Kidney tubule cell (primary cell): Measurements from ENCODE around the gene GAS2L1.

Source experiments
- DNase-seq: peaks from one replicate; pipeline ENCODE4 v3.0.0-alpha.2; 2018; ENCODE audit warnings: low spot score

The GAS2L1 gene

DNA sequence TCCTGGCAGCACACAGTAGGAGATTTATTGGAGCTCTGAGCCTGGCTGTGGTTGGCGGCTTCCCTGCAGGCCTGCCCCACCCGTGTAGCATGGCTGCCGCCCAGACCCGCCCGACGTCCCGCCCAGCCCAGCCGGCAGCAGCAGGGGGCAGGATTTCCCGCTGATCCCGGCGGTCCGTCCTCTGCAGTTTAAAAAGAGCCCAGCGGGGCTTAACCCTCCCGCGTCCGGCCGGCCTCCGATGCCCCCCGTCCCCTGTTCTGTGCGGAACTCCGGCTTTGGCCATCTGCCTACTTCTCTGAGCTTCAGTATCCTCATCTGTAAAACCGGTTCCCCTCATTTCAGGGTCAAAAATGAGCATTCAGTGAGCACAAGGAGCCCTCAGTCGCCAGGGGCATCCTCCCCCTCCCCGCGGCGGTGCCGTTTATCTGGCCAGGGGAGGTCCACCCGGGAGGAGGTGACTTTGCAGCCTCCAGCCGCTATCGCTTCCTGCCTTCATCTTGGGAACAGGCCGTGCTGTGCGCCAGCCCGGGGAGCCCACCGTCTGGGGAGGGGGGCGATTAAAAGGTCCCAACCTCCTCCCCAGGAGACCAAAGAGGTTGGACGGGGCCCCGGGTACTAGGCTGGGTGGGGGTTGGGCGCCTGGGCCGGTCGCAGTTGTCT, at the start of gene GAS2L1:
Gene GAS2L1 (plus strand): TSS at position 476 of the 660 bp plus-strand sequence. CDS start 1,456 bp downstream, outside the sequence.
- DNase-seq: peak; percentile 82

DNA sequence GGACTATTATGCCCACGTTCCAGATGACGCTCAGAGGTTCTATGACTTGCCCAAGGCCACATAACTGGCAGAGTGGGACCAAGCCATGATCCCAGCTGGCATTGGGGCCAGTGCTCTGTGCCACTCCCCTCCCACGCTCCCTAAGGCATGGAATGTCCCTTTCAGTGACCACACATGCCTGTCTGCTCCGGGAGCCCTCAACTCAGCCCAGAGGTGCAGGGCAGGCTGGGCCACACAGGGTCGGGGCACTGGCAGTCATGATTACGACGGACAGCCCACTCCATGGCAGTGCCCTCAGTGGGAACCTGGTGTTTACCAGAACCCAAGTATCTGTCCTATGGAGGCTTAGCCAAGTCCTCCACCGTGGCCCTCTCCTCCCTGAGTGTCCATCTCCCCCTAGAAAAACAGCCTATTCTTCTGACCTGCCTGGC, 48.7 kb upstream of the GAS2L1 start:
- DNase-seq: no peak

DNA sequence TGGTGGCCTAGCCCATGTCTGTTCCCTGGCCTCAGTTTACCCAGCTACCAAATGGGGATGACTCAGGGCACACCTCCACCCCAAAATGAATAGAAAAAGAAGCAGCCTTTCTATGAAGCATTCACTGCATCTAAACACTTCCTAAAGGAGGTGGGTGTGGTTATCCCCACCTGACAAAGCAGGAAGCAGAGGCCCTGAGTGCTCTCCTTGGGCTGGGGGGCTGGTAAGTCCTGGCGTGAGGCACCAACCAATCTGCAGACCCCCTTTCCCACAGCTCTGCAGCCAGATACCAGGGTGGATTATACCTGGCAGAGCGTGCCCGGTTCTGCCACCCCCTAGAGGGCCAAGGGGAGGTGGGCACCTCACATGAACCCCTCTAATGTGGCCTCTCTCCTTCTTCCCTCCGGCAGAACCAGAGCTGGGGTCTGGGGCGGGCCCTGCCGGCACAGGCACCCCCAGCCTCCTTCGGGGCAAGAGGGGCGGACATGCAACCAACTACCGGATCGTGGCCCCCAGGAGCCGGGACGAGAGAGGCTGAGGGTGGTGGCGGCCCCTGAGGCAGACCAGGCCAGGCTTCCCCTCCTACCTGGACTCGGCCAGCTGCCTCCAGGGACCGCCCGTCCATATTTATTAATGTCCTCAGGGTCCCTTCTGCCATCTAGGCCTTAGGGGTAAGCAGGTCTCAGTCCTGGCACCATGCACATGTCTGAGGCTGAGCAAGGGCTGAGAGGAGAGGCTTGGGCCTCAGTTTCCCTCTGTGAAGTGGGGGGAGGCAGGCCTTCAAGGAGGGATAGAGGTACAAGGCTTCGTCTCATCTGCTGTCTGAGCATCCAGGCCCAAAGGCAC, 47.8 kb upstream of the GAS2L1 start:
- no peak for DNase-seq

DNA sequence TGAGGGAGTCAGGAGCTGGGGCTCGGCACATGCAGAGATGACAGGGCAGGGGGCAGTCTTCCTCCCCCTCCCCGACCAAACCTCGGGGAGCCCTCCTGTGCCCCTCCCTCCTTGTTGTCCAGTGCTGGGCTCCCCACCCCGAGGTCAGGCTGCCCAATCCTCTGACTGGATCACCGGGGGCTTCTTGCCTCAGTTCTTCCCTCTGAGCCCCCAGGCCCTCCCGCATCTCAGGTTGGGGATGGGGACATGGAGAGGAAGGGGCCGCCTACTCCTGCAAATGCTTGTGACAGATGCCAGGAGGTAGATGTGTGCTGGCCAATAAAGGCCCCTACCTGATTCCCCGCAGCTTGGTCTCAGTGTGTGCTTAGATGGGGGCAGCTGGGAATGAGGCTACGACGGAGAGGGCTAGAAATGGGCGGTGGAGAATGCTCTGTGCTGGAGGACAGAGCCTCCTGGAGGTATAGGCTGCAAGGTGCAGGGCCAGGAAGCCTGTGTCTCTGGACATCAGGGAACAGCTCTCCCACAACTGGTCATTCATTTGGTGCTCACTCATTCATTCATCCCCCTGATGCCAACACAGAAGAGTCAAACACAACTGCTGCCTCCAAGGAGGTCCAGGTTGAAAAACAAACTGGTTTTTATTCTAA, 47.1 kb upstream of the GAS2L1 start:
- no peak for DNase-seq

DNA sequence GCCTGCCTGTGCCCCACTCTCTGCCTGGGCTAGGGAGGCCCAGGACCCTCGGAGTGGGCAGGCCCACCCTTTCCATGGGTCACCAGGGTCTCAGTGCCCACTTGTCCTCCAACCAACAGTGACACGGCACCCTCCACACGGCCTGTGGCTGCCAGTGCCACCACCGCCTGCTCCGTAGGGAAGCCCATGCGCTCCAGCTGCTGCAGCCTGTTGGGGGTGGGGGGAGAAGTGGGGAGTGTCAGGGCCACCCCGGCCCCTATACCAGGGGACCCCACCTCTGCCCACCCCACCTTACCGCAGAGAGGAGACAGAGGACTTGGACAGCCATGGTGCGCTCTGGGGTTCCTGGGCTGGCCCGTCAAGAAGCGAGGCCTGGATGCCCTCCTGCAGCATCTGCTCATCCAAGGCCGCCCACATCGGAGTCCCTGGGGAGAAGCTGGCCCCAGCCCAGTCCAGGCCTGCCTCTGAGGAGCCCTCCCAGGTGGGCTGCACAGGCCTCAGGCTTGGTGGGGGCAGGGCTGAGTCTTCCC, 46.4 kb upstream of the GAS2L1 start:
- DNase-seq: no peak

DNA sequence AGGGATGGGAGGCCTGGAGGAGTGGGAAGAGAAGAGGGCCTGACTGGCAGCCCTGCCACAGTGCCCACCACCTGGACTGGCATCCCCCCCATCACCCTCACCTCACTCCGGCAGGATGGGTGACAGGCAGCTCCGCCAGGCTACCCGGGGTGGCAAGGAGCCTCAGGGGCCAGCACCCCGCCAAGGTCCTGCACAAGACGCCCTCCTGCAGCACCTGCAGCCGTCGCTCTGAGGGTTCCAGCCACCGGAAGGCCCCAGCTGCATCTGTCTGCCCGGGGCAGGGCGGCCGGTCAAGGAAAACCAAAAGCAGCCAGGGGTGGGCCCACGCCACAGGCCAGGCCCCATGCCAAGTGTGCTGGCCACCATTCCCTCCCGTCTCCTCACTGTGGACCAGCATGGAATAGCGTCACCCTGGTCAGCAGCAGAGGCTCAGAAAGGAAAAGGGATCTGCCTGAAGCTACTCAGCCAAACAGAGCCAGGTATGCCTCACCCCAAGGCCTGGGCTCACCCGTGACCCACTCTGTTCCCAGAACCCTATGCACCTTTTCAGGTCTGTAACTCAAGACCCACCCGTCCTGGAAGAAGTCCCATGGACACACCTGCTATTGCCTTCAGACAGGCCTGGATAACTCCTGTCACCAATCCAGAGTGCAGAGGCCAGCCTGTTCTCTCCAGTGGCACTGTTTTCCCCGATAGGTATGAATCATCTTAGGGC, 45.7 kb upstream of the GAS2L1 start:
- DNase-seq: no peak

DNA sequence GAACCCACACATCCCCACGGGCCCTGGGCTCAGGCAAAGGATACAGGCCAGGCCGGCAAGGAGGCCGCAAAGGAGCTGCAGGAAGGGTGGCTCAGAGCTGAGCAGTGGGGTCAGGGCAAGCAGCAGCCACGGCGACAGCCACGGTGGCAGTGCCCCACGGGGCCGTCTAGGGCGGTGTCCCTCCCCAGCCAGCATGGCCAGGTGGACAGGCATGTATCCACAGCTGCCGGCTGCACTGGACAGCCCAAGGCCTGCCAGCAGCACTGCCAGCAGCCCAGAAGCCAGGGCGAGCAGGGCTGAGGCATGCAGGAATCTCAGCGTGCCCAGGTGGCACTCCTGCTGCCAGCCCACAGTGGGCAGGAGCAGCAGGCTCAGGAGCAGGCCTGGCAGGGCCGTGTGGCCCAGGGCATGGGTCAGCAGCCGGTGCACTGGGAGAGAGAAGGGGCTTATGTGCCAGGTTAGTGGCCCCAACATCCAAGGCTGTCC, 42.6 kb upstream of the GAS2L1 start:
- DNase-seq: no peak

DNA sequence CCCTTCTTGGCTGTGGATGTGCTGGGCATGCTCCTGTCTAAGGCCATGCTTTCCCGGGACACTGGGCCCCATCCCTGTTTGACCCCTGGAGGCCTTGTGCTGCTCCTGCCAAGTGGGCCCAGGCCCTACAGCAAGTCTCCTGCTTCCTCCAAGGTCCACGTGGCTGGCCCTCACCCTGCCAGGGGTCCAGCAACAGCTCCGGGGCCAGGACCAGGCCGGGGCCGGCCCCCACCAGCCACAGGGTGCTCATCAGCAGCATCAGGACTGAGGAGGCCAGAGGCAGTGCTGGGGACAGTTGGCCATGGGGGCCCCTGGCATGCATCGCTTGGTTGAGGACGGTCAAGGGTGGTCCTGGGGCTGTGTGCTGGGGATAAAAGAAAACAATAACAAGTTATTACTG, 41.1 kb upstream of the GAS2L1 start:
- no peak for DNase-seq

DNA sequence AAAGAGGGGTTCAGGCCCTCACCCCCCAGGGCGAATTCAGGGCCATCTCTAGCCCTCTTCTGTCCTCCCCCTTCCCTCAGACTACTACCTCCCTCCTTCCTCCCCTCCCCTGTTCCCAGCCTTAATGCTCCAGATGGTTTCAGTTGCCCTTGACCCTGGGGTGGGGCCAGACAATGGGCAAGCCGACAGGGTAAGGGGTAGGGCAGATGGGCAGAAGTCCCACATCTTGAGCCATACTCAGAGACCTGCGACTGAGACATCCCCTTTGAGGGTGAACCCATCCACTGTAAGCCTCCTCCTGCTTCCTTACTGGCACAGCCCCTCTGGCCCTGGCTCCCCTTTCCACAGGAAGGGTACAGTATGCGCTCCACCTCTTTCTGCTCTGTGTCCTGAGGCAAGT, 40.5 kb upstream of the GAS2L1 start:
- no peak for DNase-seq

DNA sequence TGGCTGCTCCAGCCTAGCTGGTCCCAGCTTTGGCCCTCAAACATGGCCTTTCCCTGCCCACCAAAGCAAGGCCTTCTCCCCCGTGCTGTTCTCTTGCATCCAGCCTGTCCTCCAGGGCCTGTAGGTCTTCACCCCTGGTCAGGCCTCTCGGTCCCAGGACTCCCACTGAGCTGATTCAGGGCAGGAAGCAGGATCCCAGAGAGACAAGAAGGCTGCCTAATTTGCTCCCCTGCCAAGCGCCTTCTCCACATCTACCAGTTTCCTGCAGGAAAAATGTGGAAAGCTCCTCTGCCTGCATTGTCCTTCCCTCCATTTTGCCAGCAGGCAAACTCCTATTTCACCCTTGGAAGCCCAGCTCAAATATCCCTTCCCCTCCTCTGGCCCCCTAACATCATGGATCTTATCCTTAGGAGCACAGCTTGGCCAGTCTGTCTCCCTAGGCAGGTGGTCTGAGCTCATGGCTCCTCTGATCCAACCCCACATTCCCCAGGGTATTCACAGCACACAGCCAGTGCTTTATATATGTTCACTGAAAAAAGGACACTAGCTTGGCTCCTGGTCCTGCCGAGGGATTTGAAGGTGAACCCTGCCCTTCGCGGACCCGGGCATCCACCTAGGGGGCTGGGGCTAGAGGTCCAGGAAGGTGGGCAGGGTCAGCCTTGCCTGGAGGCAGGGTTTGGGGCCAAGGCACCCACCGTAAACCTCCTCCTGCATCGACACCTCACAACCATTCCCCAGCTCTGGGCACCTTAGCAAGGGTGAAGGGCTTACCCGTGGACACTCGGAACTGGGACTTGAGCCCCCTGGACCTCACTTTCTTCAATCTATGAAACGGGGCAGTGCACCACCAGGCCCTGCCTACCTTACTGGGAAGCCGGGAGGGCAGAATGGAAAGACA, 39.6 kb upstream of the GAS2L1 start:
- peak; percentile 17 for DNase-seq

DNA sequence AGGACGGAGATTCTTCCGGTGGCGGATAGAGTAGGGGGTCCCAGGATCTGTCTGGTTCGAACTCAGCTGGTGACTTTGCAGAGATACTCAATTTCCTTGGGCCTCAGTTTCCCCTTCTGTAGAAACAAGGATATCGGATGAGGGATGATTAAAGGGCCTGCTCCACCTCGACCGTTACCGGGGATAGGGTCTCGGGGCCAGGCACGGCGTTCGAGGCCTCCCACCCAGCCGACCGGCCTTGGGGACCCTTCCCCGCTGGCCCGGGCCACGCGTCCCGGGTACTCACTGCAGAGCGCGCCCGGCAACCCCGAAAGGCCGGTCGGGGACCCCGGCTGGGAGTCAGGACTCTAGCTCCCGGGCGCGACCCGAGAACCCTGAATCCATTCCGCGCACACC, 39.0 kb upstream of the GAS2L1 start:
- DNase-seq: no peak

DNA sequence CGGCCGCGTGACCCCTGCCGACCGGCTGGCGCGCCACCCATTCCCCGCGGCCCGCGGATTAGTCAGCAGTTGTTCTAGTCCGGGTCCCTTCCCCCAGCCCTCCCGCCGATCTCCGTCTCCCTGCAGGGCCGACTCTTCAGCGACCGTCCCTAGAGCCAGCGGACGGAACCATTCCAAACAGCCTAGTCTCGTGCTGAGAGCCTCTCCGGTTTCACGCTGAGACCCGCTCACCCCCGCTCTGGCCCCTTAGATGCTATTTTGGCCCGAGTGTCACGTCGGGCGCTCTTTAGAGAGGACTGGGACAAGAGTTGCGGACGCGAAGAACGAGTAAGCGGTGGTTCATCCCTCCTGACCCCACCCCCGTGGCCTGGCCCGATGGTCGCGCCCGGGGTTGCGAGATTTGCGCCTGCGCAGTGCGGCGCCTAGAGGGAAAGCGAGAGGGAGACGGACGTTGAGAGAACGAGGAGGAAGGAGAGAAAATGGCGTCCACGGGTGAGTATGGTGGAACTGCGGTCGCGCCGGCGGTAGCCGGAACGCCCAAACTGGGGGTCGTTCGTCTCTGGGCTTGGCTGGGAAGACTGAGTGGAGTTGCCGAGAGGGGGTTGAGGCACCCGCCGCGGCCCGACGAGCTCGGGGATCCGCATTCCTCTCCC, 38.5 kb upstream of the GAS2L1 start, which contains the start of the genes EWSR1 and RHBDD3:
Gene EWSR1 (plus strand): TSS at position 411 of the 653 bp plus-strand sequence. CDS start 69 bp downstream, at position 480.
Gene RHBDD3 (minus strand): TSS at position 124 of the 653 bp plus-strand sequence. CDS start 2,355 bp downstream, outside the sequence.
- DNase-seq: peak; percentile 97

DNA sequence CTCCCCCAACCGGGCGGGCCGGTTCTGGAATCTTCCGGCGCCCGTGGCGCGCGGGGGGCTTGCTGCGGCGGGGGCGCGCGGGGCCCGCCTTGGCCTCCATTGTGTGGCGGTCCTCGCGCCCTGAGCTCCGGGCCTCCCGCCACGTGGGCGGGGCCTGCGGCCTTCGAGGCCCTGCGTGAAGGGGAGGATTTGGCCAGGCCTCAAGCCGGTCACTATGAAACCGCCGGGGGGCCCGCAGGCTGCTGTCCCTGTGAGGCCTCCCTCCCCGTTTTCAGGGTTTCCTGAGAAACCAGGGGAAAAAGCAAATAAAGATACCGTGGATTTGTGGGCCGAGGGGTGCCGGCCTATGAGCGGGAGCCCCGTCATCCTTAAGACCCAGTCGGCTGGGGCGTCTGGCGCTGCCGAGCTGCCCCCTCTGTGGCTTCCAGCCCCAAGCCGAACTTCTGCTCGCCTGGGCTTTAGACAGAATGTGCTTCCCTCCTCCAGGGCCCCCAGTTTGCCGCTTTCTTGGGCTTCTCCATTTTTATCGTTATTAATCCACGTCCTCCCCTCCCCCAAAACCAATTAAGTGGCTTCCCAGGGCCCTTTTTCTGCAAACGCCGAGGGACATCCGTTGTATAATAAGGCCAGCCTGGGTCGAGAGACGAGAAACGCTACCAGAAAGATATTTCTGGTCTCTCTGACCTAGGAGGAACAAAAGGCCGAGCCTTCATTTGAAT, 37.8 kb upstream of the GAS2L1 start:
- DNase-seq: peak; percentile 55

DNA sequence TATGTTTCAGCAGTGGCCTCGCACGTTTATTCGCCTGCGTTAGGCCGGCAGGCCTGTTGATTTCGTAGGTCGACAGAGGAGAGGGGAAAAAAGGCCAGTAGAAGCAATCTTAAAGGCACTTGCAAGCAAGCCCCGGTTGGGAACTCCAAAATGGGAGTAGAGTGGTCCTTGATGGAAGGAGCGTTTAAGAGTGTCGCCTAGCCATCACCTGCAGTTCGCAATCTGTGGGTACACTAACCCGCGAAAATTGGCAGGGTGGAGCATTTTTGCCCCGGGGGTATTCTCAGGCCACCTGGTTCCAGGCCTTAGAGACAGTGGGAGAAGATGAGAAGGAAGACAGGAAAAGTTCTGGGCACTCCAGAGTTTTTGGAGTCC, 37.2 kb upstream of the GAS2L1 start:
- no peak for DNase-seq

DNA sequence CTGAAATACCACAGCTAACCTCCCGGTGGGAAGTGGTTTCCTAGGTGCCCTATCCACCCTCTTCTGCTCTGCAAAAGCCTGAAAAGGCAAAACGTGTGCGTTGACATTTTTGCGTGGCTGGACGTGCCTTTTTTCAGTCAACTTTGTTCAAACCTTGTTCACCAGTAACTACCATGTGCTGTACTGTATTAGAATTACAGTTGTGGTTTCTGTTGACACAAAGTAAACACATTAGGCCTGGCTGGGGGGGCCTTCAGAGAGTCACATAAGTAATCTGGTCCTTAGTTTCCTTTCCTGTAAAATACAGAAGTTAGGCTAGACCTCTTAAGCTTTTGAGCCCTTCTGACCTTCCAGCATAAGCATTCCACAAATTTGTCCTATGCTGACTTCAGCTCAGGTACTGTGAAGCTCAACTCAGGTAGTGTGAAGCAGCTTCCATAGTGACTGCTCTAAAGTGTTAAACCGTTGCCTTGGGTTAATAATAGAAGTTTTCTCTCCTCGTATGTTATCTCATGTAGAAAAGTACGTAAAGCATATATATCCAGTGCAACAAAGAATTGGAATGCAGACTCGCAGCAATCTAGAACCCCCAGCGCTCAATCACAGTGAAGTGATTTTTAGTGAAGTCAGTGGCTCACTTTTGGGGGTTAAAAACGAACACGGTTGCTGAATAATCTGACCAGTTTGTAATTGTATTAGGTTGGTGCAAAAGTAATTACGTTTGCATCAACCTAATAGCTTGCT, 36.5 kb upstream of the GAS2L1 start:
- peak; percentile 29 for DNase-seq

DNA sequence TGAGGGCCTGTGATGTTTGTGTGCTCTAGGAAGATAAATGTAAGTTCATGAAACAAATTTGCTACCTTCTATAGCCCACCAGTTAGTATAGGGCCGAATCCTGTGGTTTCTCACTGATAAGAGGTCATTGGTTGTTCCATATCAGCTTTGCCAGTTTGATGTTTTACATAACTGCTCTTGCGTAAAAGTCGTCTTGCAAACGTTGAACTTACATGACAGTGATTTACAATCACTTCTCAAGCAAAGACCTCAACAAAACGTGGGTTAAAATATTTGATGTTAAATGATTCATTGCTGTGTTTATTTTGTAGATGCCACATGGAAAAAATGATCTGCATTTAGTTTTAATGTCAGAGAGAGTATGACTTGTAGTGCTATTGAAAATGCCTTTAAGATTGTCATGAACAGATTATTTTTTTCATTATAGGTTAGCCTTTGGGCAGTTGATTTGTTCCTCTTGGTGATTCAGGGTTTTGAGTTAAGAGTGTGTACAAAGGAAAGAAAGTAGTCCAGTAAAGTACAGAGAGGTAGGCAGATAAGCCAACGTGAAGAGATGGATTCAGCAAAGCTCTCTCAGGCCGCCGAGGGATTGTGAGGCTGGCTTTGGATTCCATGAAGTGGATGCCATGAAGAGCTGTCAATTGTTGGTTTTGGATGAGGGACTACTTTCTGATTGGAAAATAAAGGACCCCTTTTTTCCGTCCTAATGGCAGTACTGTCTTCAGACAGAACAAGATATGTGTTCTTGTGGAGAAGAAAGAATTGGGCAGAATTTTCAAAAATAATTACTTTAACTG, 35.8 kb upstream of the GAS2L1 start:
- DNase-seq: peak; percentile 50

DNA sequence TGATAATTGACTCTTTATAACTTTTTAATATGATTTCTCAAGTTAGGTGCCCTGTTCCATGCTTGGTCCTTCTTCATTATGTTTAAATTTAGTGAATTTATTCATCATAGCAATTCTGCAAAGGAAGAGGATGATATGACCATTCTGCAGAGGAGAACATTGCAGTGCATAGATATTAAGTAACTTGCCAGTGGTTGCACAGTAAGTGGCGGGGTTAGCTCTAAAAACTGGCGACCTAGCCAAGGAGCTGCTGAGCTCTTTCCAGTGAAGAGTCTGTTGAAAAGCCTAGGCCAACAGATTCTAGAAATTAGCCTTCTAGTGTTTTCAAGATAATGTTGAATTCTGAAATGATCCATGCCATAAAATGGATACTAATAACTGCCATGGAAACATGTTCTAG, 33.8 kb upstream of the GAS2L1 start:
- DNase-seq: no peak

DNA sequence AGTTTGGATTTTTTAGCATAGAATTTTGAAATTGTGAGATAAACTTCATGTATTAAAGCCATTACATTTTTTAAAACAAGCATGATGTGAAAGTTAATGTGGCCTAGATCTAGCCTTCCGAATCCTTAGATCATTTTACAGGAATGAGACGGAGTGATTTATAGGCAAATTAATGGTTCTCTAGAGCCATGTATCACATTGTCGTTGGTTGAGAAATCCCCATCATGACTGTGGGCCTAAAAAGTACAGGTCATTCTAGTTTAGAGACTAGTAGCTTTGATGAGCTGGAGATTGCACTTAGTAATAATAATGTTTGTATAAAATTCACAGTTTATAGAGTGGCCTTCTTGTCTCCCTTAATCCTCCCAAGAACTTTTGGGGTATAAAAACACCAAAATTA, 31.3 kb upstream of the GAS2L1 start:
- DNase-seq: peak; percentile 16
